ENCODE data around the gene ACTN1.

Gene ACTN1

GRCh38 chr14:69012256-69012953 is 33.3 kb upstream of the ACTN1 start:
- Histone ChIP-seq H3K9me2 (ENCODE audit: low read depth, low read length) (no peaks in the 10 kb centered on the region), H2AFZ (ENCODE audit: low read length) (no peak overlapping the region), H3K4me1 (ENCODE audit: insufficient read depth, low read length, severe bottlenecking) (no peaks in the 10 kb centered on the region), H3K4me3 (ENCODE audit: low read depth, low read length, poor library complexity, severe bottlenecking) (no peak overlapping the region), H4K20me1 (ENCODE audit: insufficient read depth, low read length) (no peaks in the 10 kb centered on the region), H3K36me3 (ENCODE audit: insufficient read depth, low read length) (no peaks in the 10 kb centered on the region), H3K27ac (ENCODE audit: low read depth, low read length, poor library complexity, severe bottlenecking) (no peak overlapping the region), H3K9ac (ENCODE audit: low read length) (no peak overlapping the region), H3K27me3 (ENCODE audit: insufficient read depth, low read length) (no peaks in the 10 kb centered on the region), H3K9me3 (ENCODE audit: low read length) (no peaks in the 10 kb centered on the region), H3F3A (ENCODE audit: insufficient read depth, low read length) (no peaks in the 10 kb centered on the region), H3K79me2 (ENCODE audit: insufficient read depth, low read length) (no peaks in the 10 kb centered on the region), H3K4me2 (ENCODE audit: low read length) (no peak overlapping the region)
- TF ChIP-seq CTCF (IDR thresholded peaks at IDR 0.05; ENCODE audit: low read length), result no peak
- no peak for TF ChIP-seq EZH2 (IDR thresholded peaks at IDR 0.05; ENCODE audit: borderline replicate concordance, low read length)

GRCh38 chr14:69010648-69011047 is 31.5 kb upstream of the ACTN1 start:
- Histone ChIP-seq H3K4me1 (ENCODE audit: insufficient read depth, low read length, severe bottlenecking) (no peaks in the 10 kb centered on the region), H4K20me1 (ENCODE audit: insufficient read depth, low read length) (no peaks in the 10 kb centered on the region), H3K36me3 (ENCODE audit: insufficient read depth, low read length) (no peaks in the 10 kb centered on the region), H3K4me2 (ENCODE audit: low read length) (no peak overlapping the region), H3K9ac (ENCODE audit: low read length) (no peak overlapping the region), H3F3A (ENCODE audit: insufficient read depth, low read length) (no peaks in the 10 kb centered on the region), H3K79me2 (ENCODE audit: insufficient read depth, low read length) (no peaks in the 10 kb centered on the region), H2AFZ (ENCODE audit: low read length) (no peak overlapping the region), H3K4me3 (ENCODE audit: low read depth, low read length, poor library complexity, severe bottlenecking) (no peak overlapping the region), H3K9me3 (ENCODE audit: low read length) (no peaks in the 10 kb centered on the region), H3K27ac (ENCODE audit: low read depth, low read length, poor library complexity, severe bottlenecking) (no peak overlapping the region), H3K27me3 (ENCODE audit: insufficient read depth, low read length) (no peaks in the 10 kb centered on the region), H3K9me2 (ENCODE audit: low read depth, low read length) (no peaks in the 10 kb centered on the region)
- TF ChIP-seq CTCF (IDR thresholded peaks at IDR 0.05; ENCODE audit: low read length) (no peak), EZH2 (IDR thresholded peaks at IDR 0.05; ENCODE audit: borderline replicate concordance, low read length) (no peak)

GRCh38 chr14:69008421-69008884 is 29.4 kb upstream of the ACTN1 start:
- Histone ChIP-seq H3K4me2 (ENCODE audit: low read length) (no peak overlapping the region), H3K9me3 (ENCODE audit: low read length) (no peaks in the 10 kb centered on the region), H3K36me3 (ENCODE audit: insufficient read depth, low read length) (no peaks in the 10 kb centered on the region), H3K9me2 (ENCODE audit: low read depth, low read length) (no peaks in the 10 kb centered on the region), H3F3A (ENCODE audit: insufficient read depth, low read length) (no peaks in the 10 kb centered on the region), H4K20me1 (ENCODE audit: insufficient read depth, low read length) (no peaks in the 10 kb centered on the region), H3K27me3 (ENCODE audit: insufficient read depth, low read length) (no peaks in the 10 kb centered on the region; the same call in 1 of the 2 replicates), H3K4me3 (ENCODE audit: low read depth, low read length, poor library complexity, severe bottlenecking) (no peak overlapping the region), H2AFZ (ENCODE audit: low read length) (no peak overlapping the region), H3K9ac (ENCODE audit: low read length) (no peak overlapping the region), H3K4me1 (ENCODE audit: insufficient read depth, low read length, severe bottlenecking) (no peaks in the 10 kb centered on the region), H3K27ac (ENCODE audit: low read depth, low read length, poor library complexity, severe bottlenecking) (no peak overlapping the region), H3K79me2 (ENCODE audit: insufficient read depth, low read length) (no peaks in the 10 kb centered on the region)
- TF ChIP-seq CTCF (IDR thresholded peaks at IDR 0.05; ENCODE audit: low read length) (no peak), EZH2 (IDR thresholded peaks at IDR 0.05; ENCODE audit: borderline replicate concordance, low read length) (no peak)
